ENCODE measurements around the gene ARHGEF28.

The ARHGEF28 gene

GRCh38 chr5:73774924-73775323, 148.9 kb downstream of the ARHGEF28 start:
- Histone ChIP-seq H3K79me2 (ENCODE audit: control insufficient read depth, insufficient read depth, low read length, unreplicated experiment) (peaks cover 4% of the 10 kb centered on the region), H3K27ac (ENCODE audit: low read depth, low read length) (no peak overlapping the region), H2AFZ (ENCODE audit: low read length, unreplicated experiment) (no peak overlapping the region), H3K36me3 (ENCODE audit: insufficient read depth, low read length) (peaks cover 15% of the 10 kb centered on the region), H3K27me3 (ENCODE audit: insufficient read depth, low read length) (no peaks in the 10 kb centered on the region), H3K4me3 (ENCODE audit: low read depth, low read length) (no peak overlapping the region), H3K4me1 (ENCODE audit: control insufficient read depth, insufficient read depth, low read length, unreplicated experiment) (peaks cover 12% of the 10 kb centered on the region)

- H3K27me3 ChIP-seq (ENCODE audit: insufficient read depth, low read length), result no peaks in the 10 kb centered on the region
- no peak overlapping the region for H3K4me3 ChIP-seq (ENCODE audit: low read depth, low read length)
- H2AFZ ChIP-seq (ENCODE audit: low read length, unreplicated experiment), result no peak overlapping the region
- peaks cover 4% of the 10 kb centered on the region for H3K79me2 ChIP-seq (ENCODE audit: control insufficient read depth, insufficient read depth, low read length, unreplicated experiment)
- H3K4me1 ChIP-seq (ENCODE audit: control insufficient read depth, insufficient read depth, low read length, unreplicated experiment), result no peaks in the 10 kb centered on the region
- H3K27ac ChIP-seq (ENCODE audit: low read depth, low read length), result no peak overlapping the region
- H3K36me3 ChIP-seq (ENCODE audit: insufficient read depth, low read length), result peaks cover 22% of the 10 kb centered on the region
Observed at GRCh38 chr5:73776405-73776804, 150.4 kb downstream of the ARHGEF28 start.

- Histone ChIP-seq H3K4me1 (ENCODE audit: control insufficient read depth, insufficient read depth, low read length, unreplicated experiment) (no peaks in the 10 kb centered on the region), H3K79me2 (ENCODE audit: control insufficient read depth, insufficient read depth, low read length, unreplicated experiment) (peaks cover 4% of the 10 kb centered on the region), H3K4me3 (ENCODE audit: low read depth, low read length) (no peak overlapping the region), H2AFZ (ENCODE audit: low read length, unreplicated experiment) (no peak overlapping the region), H3K27me3 (ENCODE audit: insufficient read depth, low read length) (no peaks in the 10 kb centered on the region), H3K36me3 (ENCODE audit: insufficient read depth, low read length) (peaks cover 23% of the 10 kb centered on the region), H3K27ac (ENCODE audit: low read depth, low read length) (no peak overlapping the region)
Observed at GRCh38 chr5:73777192-73777591, 151.2 kb downstream of the ARHGEF28 start.

DNA sequence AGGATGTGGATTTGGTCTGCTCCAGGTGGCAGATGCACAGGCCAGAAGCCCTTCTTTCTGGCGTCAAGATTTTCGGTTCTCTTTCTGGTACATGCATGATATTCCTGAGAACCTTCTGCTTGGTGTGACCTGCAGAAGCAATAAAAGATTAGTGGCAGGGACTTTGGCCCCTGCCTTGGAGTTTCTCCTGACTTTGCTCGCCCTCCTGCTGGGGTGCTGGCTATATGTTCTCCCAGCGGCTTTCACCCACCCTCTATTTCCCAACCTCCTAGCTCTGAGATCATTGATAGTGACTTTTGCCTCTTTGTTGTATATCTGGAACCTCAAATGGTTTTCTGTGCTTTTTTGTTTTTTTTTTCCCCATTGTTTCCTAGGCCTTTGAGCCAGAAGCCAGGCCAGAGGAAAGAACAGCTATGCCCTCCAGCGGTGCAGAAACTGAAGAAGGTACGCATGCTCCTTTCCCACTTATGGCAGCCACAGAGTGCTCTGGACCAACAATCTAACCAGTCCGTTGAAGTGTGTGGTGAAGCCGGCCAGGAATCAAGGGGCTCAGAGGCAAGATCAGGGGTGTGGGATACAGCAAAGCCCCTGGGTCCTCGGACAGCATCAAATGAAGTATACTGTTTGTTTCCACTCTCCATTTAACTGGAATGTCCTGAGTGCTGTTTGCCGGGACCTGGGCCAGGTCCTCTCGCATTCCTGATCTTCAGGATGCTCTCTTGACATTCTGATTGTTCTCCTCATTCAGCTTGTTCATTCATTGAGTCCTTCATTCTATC, 154.5 kb downstream of the ARHGEF28 start:
- Histone ChIP-seq H3K4me1 (ENCODE audit: control insufficient read depth, insufficient read depth, low read length, unreplicated experiment) (peaks cover 5% of the 10 kb centered on the region), H3K79me2 (ENCODE audit: control insufficient read depth, insufficient read depth, low read length, unreplicated experiment) (no peaks in the 10 kb centered on the region), H3K27me3 (ENCODE audit: insufficient read depth, low read length) (no peaks in the 10 kb centered on the region), H3K4me3 (ENCODE audit: low read depth, low read length) (no peak overlapping the region), H2AFZ (ENCODE audit: low read length, unreplicated experiment) (no peak overlapping the region), H3K36me3 (ENCODE audit: insufficient read depth, low read length) (peaks cover 17% of the 10 kb centered on the region), H3K27ac (ENCODE audit: low read depth, low read length) (no peak overlapping the region)

DNA sequence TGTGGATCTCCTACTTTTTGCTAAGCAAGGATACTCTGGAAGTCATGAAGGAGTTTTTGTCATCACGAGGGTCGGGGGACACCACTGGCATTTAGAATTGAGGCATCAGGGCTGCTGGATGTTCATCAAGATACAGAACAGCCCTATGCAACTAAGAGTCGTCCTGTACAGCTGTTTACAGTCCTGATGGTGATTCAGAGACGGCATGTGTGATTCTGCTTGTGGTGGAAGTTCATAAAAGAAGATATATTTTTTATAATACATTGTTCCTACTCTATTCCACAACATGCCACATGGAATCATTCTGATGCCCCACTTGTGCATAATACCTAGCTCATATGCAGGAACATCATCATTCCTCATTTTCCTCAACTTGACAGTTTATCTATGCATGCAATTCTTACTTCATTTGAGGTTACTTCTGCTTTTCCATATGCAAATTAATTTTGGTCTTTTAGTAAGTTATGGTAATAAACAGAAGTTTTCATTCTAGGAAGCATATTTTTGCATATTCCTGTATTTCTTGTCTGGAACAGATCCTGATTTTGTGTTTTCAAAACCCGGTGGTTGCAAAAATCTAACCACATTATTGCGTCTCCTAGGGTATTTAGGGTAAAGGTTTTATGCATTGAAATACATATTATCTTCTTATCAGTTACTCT, 155.2 kb downstream of the ARHGEF28 start:
- Histone ChIP-seq H3K27me3 (ENCODE audit: insufficient read depth, low read length) (no peaks in the 10 kb centered on the region), H3K4me3 (ENCODE audit: low read depth, low read length) (no peak overlapping the region), H3K79me2 (ENCODE audit: control insufficient read depth, insufficient read depth, low read length, unreplicated experiment) (no peaks in the 10 kb centered on the region), H3K27ac (ENCODE audit: low read depth, low read length) (no peak overlapping the region), H3K36me3 (ENCODE audit: insufficient read depth, low read length) (peaks cover 15% of the 10 kb centered on the region), H3K4me1 (ENCODE audit: control insufficient read depth, insufficient read depth, low read length, unreplicated experiment) (peaks cover 5% of the 10 kb centered on the region), H2AFZ (ENCODE audit: low read length, unreplicated experiment) (no peak overlapping the region)

GRCh38 chr5:73783828-73784227, 157.8 kb downstream of the ARHGEF28 start:
- no peak overlapping the region for H3K4me3 ChIP-seq (ENCODE audit: low read depth, low read length)
- H3K27me3 ChIP-seq (ENCODE audit: insufficient read depth, low read length), result no peaks in the 10 kb centered on the region
- peaks cover 12% of the 10 kb centered on the region for H3K36me3 ChIP-seq (ENCODE audit: insufficient read depth, low read length)
- H3K79me2 ChIP-seq (ENCODE audit: control insufficient read depth, insufficient read depth, low read length, unreplicated experiment), result no peaks in the 10 kb centered on the region
- H3K27ac ChIP-seq (ENCODE audit: low read depth, low read length), result no peak overlapping the region
- H3K4me1 ChIP-seq (ENCODE audit: control insufficient read depth, insufficient read depth, low read length, unreplicated experiment), result peaks cover 5% of the 10 kb centered on the region
- H2AFZ ChIP-seq (ENCODE audit: low read length, unreplicated experiment), result no peak overlapping the region

DNA sequence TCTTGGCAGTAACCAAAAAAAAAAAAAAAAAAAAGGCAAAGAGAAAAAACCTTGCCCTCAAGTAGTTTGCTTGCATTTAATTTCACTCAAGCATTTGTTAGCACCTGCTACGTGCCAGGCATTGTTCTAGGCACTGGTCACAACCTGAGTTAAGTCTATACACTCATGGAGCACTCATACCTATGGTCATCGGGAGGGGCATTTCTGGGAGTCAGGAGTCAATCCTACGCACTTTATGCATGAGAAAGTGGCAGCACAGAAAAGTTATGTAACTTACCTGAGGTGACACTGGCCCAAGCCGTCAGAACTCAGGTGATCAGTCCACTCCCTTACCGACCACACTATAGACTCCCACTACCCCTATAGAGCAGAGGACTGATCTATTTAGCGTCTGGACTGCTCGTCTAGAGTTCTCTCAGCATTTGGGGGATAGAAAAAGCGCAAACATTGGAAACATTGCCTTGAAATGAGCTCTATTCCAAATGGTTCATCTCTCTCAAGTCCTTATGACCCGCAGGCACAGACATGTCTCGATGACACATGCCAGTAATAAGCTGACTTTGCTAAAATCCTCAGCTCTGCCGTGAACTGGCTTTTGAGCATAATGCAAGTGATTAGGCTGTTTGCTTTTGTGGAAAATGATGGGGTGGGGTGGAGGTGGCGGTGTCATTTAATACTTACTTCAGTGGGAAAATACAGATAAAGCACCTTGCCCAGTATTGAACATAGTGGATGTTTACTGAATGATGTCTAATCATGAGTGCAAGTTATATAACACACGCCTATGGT, 160.2 kb downstream of the ARHGEF28 start:
- no peak overlapping the region for H2AFZ ChIP-seq (ENCODE audit: low read length, unreplicated experiment)
- H3K27me3 ChIP-seq (ENCODE audit: insufficient read depth, low read length), result no peaks in the 10 kb centered on the region
- H3K36me3 ChIP-seq (ENCODE audit: insufficient read depth, low read length), result peaks cover 6% of the 10 kb centered on the region
- H3K27ac ChIP-seq (ENCODE audit: low read depth, low read length), result no peak overlapping the region
- no peaks in the 10 kb centered on the region for H3K79me2 ChIP-seq (ENCODE audit: control insufficient read depth, insufficient read depth, low read length, unreplicated experiment)
- H3K4me3 ChIP-seq (ENCODE audit: low read depth, low read length), result no peak overlapping the region
- peaks cover 15% of the 10 kb centered on the region for H3K4me1 ChIP-seq (ENCODE audit: control insufficient read depth, insufficient read depth, low read length, unreplicated experiment)

- Histone ChIP-seq H3K27me3 (ENCODE audit: insufficient read depth, low read length) (no peaks in the 10 kb centered on the region), H3K4me1 (ENCODE audit: control insufficient read depth, insufficient read depth, low read length, unreplicated experiment) (peaks cover 17% of the 10 kb centered on the region), H3K4me3 (ENCODE audit: low read depth, low read length) (no peak overlapping the region), H3K27ac (ENCODE audit: low read depth, low read length) (no peak overlapping the region), H3K36me3 (ENCODE audit: insufficient read depth, low read length) (0 out of 2 replicates have a peak, but pooled peaks cover 4% of the 10 kb centered on the region), H2AFZ (ENCODE audit: low read length, unreplicated experiment) (no peak overlapping the region), H3K79me2 (ENCODE audit: control insufficient read depth, insufficient read depth, low read length, unreplicated experiment) (no peaks in the 10 kb centered on the region)
Observed at GRCh38 chr5:73789851-73790281, 163.9 kb downstream of the ARHGEF28 start.

DNA sequence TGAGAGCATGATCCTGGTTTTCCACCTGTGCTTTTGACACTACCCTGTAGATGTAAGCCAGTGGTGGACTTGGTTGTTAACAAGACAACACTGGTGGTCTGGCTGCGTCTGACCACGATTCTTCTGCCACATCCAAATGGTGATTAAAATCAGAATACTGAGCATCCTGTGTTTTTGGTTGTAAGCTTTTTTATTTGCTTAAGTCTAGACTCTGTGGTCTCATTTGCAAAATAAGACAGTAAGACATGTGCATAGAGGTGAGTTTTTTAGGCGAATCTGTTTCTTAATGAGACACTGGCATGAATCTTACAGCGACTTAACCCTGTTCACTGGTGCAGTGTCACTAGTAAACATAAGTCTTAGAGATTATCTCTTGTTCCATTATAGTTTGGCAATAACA, 165.4 kb downstream of the ARHGEF28 start:
- no peaks in the 10 kb centered on the region for H3K79me2 ChIP-seq (ENCODE audit: control insufficient read depth, insufficient read depth, low read length, unreplicated experiment)
- peaks cover 27% of the 10 kb centered on the region for H3K4me1 ChIP-seq (ENCODE audit: control insufficient read depth, insufficient read depth, low read length, unreplicated experiment)
- H3K27ac ChIP-seq (ENCODE audit: low read depth, low read length), result no peak overlapping the region
- H3K36me3 ChIP-seq (ENCODE audit: insufficient read depth, low read length), result peaks cover 9% of the 10 kb centered on the region; the same call in 1 of the 2 replicates
- no peak overlapping the region for H3K4me3 ChIP-seq (ENCODE audit: low read depth, low read length)
- no peaks in the 10 kb centered on the region for H3K27me3 ChIP-seq (ENCODE audit: insufficient read depth, low read length)
- H2AFZ ChIP-seq (ENCODE audit: low read length, unreplicated experiment), result no peak overlapping the region

DNA sequence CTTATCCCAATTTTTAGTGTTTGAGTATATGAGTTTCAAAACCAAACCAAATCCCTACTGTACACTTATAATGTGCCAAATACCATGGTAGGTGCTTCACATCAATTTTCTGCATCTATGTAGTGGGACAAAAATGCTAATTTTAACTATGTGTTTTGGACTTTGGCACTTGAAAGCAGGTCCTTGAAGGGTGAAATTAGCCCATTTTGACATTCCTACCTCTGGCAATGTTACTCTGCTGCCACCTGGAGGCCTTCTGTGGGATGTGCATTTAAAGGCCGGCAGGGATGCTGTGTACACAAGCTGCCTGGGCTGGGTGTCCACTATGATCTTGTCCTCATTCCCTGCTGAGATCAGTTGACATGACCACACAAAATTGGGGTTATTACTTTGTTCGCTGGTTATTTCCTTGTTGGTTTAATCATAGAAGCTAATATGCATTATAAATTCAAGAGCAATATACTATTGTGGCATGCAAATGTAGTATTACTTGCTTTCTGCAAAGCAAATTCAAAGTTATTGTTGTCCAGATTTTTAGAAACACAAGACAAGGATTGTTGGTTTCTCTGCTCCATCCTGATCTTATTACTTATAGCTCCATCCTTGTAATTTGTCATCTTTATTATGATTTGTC, 166.8 kb downstream of the ARHGEF28 start:
- Histone ChIP-seq H3K79me2 (ENCODE audit: control insufficient read depth, insufficient read depth, low read length, unreplicated experiment) (no peaks in the 10 kb centered on the region), H3K27ac (ENCODE audit: low read depth, low read length) (no peak overlapping the region), H3K36me3 (ENCODE audit: insufficient read depth, low read length) (peaks cover 9% of the 10 kb centered on the region; the same call in 1 of the 2 replicates), H3K4me3 (ENCODE audit: low read depth, low read length) (no peak overlapping the region), H2AFZ (ENCODE audit: low read length, unreplicated experiment) (no peak overlapping the region), H3K4me1 (ENCODE audit: control insufficient read depth, insufficient read depth, low read length, unreplicated experiment) (peaks cover 41% of the 10 kb centered on the region), H3K27me3 (ENCODE audit: insufficient read depth, low read length) (no peaks in the 10 kb centered on the region)
